A204.1 (cell line): Measurements from ENCODE around the gene TMCC1.
A peak's percentile ranks its signal among the peaks of the same experiment; 100 is the strongest.
"Not testable (repeated sequence)": the region's sequence is repeated elsewhere in the genome, so short reads cannot be mapped to it uniquely, and the experiment has no call there.

Experiments
- FAIRE-seq: peaks from 2 replicates; lab custom pipeline; 2012; peaks lifted over from hg19 to GRCh38; lab: Jason Lieb, UNC

The TMCC1 gene

GRCh38 chr3:129644836-129645235, 248.7 kb downstream of the TMCC1 start:
- no peak for FAIRE-seq

DNA sequence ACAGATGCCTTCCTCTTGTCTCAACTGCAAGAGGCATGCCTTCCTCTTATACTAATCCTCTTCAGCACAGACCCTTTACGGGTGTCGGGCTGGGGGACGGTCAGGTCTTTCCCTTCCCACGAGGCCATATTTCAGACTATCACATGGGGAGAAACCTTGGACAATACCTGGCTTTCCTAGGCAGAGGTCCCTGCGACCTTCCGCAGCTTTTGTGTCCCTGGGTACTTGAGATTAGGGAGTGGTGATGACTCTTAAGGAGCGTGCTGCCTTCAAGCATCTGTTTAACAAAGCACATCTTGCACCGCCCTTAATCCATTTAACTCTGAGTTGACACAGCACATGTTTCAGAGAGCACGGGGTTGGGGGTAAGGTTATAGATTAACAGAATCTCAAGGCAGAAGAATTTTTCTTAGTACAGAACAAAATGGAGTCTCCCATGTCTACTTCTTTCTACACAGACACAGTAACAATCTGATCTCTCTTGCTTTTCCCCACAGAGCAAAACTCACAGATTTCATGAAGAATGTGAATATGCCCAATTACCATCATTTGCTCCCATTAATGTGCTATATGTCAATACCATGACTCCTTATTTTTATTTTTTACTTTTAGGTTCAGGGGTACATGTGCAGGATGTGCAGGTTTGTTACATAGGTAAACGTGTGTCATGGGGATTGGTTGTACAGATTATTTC, 251.8 kb downstream of the TMCC1 start:
- FAIRE-seq: not testable (repeated sequence)

DNA sequence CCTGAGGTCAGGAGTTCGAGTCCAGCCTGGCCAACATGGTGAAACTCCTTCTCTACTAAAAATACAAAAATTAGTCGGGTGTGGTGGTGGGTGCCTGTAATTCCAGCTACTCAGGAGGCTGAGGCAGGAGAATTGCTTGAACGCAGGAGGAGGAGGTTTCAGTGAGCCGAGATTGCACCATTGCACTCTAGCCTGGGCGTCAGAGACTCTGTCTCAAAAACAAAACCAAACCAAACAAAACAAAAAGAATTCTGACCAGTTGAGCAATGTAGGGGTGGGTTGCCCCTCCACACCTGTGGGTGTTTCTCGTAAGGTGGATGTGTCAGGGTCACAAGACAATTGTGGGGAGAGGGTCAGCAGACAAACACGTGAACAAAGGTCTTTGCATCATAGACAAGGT, 252.5 kb downstream of the TMCC1 start:
- not testable (repeated sequence) for FAIRE-seq

- no peak for FAIRE-seq
Observed at GRCh38 chr3:129638481-129638880, 255.0 kb downstream of the TMCC1 start.

DNA sequence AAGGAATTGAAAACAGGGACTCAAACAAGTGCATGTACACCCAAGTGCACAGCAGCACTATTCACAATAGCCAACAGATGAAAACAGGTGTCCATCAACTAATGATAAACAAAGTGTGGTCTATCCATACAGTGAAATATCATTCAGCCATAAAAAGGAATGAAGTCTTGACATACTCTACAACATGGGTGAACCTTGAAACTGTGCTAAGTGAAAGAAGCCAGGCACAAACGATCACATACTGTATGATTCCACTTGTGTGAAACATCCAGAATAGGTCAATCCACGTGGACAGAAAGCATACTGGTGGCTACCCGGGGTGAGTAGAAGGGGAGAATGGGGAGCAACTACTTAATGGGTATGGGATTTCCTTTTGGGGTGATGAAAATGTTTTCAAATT, 257.4 kb downstream of the TMCC1 start:
- FAIRE-seq: no peak

DNA sequence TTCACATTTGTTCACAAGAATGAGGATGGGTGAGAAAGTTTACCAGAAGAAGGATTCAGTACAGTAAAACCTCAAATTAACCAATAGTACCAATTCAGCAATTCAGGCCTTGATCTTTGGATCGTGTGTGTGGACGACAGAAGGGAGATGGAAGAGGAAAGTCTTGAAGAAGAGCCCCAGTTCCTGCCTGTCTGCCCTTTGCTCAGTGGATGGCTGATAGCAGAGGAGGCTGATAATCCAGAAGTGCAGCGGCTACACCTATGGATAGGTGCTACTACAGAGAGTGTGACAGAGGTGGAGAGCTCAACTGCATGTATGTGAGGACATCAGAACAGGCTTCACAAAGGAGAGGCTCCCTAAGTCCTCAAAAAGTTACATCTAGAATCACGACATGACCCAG, 257.9 kb downstream of the TMCC1 start:
- FAIRE-seq: no peak

GRCh38 chr3:129633751-129634481, 259.6 kb downstream of the TMCC1 start:
- no peak for FAIRE-seq

DNA sequence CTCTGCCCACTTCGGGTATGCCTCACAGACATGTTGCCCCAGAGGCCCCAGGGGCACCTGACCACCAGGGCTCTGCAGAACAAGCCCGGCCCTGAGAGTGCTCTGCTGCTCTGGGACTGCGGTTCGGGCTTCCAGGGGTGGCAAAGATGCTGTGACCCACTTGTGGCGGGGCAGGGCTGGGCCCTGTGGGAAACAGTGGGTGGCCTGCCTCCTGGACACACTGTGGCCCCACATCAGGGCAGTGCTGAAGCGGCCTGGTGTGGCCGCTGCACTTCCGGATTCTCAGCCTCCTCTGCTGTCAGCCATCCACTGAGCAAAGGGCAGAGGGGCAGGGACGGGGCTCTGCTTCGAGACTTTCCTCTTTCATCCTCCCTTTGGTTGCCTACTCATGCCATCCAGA, 260.5 kb downstream of the TMCC1 start:
- no peak for FAIRE-seq

- FAIRE-seq: no peak
Observed at GRCh38 chr3:129632556-129632955, 261.0 kb downstream of the TMCC1 start.

DNA sequence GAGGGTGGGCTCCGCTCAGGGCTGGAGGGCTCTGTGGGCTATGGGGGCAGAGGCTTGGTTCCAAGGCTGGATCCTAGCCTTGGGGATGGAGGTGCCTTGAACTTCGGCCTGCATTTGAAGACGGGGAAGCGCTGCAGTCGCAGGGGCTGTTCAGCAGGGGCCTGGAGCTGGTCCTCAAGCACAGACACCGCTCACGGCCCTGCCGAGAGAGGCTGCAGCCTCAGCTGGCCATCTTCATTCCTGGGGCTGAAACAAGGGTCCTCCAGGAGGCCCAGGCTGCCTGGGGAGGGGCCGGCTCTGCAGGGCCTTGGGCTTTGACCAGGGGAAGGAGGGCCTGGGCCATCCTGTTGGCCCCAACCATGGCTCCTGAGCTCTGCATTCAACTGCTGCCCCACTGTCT, 261.5 kb downstream of the TMCC1 start:
- no peak for FAIRE-seq

DNA sequence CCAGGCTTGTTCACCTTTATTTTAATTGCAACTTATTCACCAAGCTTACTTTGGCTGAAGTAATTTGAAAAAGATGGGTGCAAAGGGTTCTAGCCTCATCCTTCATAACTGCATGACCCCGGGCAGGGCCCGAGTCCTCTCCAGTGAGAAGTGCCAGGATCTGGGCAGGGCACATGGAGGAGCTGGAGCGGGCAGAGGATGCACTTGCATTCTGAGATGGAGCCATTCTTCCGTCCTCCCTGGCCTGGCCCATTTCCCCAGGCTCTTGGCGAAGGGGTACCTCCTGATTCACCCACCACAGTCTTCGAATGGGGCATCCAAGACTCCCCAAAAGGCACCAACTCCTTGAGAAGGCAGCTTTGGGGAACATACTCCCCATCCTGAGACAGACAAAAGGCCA, 264.5 kb downstream of the TMCC1 start:
- FAIRE-seq: no peak

GRCh38 chr3:129628169-129628522, 265.4 kb downstream of the TMCC1 start:
- FAIRE-seq: no peak

DNA sequence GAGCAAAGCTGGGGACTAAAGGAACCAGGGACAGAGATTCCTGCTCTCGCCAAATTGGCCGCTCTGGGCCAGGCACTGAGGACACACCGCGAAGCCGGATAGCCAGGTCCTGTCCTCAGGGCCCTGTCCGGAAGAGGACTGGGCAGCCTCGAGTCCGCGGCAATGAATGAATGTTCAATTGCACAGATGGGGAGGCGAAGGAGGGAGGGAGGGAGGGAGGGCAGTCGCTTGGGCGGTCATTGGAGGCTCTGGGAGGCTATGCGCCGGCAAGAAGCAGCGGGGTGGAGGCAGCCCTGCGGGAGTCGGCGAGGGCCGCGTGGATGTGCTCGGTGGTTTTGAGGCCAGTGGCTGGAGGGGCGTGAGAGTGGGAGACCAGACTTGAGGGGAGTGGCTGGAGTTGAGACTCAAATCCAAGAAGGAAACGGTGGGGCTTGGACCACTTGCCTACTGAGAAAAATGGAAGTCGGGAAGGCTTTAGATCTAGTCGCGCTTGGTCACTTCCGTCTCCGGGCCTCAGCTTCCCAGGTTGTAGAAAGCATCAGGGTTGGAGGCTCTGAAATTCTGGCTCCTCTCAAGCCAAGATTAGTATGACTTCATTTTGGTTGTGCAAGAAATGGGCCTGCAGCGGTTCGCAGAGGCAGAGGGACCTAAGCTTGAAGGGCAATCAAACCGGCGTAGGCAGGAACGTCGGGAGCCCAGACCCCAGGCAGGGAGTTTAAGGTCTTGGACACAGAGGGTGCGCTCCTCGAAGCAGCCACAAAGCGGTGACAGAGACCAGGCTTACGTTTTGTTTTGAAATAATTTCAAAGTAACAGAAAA, 266.0 kb downstream of the TMCC1 start:
- FAIRE-seq: peak; percentile 84

DNA sequence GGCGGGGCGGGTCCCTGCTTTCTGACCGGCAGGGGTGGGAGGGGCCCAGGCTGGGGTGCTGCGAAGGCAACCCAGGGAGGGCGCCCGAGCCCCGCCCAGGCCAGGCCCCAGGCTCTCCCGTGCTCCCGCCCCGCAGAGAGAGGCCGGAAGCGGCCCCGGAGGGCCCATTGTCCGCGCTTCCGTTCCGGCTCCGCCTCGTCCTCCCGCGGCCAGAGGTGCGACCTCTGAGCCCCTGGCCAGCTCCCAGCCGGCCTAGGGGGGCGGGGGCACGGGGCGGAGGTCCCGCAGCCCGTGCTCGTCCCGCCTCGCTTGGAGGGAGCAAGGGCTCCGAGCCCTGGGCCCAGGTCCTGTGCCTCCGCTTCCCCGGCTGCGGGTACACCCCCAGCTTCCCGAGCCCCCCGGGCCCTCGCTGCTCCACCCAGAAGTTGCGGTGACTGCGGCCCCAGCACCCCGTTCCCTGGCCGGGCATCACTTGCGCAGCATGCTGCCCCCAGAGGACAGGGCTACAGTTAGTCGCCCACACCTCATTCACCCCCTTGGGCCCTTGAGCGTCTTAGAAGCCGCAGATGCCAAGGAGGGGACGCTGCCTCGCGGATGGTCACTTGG, 266.7 kb downstream of the TMCC1 start:
- no peak for FAIRE-seq

- no peak for FAIRE-seq
Observed at GRCh38 chr3:129625072-129625874, 268.2 kb downstream of the TMCC1 start.

DNA sequence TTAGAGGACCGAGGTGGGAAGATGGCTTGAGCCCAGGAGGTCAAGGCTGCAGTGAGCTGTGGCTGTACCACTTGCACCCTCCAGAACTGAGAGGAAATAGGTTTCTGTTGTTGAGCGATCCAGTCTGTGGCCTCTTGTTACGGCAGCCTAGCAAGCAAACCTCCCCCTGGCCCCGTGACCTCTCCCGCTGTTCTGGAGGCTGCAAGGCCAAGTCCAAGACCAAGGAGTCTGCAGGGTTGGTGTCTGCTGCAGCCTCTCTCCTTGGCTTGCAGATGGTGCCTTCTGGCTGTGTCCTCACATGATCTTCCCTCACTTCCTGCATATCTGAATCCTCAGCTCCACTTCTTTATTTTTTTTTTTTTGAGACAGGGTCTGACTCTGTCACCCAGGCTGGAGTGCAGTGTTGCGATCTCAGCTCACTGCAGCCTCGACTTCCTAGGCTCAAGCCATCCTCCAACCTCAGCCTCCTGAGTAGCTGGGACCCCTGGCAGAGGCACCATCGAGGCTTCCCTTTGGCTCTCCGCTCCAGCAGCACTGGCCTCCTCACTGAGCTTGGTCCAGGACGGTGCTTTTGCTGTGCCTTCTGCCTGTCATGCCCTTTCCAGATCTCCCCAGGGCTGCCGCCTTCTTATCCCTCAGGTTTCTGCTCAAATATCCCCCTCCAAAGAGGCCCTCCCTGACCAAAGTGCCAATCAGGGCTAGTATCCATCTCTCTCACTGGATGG, 269.0 kb downstream of the TMCC1 start:
- FAIRE-seq: no peak

DNA sequence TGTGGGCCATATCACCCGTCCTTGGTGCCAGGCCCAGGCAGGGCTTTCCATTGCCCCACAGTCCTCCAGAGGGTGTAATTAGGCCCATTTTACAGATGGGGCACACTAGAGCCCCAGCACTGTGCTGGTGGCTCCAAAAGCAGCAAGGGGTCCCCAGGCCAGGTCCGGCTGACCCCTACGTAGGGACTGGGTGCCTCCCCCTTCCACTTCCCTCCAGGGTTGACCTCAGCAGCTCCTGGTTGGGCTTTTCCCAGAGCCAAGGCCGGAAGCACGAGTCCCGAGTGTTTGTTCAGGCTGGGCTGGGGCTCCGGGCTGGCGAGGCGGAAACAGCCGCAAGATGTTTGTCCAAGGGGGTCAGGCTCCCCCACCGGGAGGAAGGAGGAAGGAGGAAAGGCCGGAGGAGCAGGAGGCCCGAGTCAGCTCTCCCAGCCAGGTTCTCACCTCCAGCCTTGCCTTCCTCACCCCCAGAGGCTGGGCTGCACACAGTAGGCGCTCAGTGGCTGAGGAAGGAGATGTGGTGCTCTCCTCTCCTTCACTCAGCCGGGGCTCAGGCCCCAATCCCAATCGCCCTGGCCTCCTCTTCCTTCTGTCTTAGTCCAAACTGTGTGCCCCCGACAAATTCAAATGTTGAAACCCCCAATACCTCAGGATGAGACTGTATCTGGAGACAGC, 269.9 kb downstream of the TMCC1 start:
- no peak for FAIRE-seq

DNA sequence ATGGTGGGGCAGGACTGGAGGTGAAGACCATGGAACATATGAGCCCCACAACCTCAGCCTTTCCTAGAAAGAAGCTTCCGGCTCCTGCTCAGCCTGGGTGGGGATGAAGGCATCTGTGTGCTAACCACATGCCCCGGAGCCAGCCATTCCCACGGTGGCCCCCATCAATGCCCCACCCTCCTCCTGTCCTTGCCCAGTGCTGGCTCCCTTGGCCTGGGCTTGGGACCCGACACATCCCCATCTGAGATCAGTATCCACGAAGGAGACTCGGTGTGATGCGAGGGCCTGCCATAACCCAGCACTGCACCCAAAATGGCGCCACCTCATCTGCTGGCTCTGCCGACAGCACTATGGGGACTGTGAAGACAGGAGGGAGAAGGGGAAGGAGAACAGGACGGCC, 270.6 kb downstream of the TMCC1 start:
- FAIRE-seq: no peak

DNA sequence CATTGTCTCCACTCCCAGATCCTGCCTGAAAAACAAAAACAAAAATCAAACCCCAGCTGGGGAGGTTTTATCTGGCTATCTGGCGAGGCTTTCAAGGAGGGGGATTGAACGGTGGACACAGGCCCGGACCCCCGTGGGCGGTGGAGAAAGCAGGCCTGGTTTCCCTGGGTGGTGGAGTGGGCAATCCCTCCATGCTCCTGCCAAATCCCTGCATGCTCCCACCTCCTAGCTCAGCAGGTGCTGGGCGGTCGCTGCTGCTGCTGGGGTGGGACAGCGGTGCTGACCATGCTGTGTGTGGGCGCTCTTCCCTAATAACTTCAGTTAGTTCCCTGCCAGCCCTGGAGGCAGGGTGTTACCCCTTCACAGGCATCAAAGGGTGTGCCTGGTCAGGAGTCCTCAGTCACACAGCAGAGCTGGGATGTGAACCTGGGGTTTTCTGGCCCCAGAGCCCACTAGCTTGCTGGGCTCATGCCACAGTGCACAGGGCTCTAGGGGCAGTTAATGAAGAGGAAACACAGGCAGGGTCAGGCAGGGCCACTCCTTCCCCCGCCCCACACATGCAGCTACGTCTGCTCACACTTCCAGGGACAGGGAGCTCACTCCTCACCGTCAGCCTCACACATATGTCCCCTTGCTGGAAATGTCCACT, 271.2 kb downstream of the TMCC1 start:
- FAIRE-seq: no peak

GRCh38 chr3:129621626-129622225, 271.8 kb downstream of the TMCC1 start:
- no peak for FAIRE-seq
